Natural killer cell treated with Interleukin-12 subunit alpha and Interleukin-12 subunit beta and Interleukin-15 and Interleukin-18, amount 100 ng/mL, for 72 hours (primary cell): ENCODE data around the gene ATG10. TPM values are rescaled to one million over a fixed set of nuclear protein-coding genes. Genes with fewer than 3 reads are reported as not detected.

Experiments
- ATAC-seq, 2 donors: fragments of 150-1000 bp; cut with Tn5 transposase in 1 of 2; sonication (Bioruptor Pico), chemical (Tn5 transposase) in 1 of 2; 2 replicates each; pipeline ENCODE4 v1.10.0; 2021
- DNase-seq: peaks from one replicate; pipeline ENCODE4 v3.0.0; 2022; ENCODE audit warnings: low spot score
- H3K27ac Mint-ChIP-seq, 2 donors: 1 replicate in 1 of 2; 2 replicates in 1 of 2; pipeline ENCODE4 v1.8.0; 2022; ENCODE audit warnings: mixed read lengths in 2 of 2, mild to moderate bottlenecking in 1 of 2, moderate library complexity in 1 of 2
- H3K27me3 Mint-ChIP-seq, 2 donors: 1 replicate in 1 of 2; 2 replicates in 1 of 2; pipeline ENCODE4 v1.8.0; 2022; ENCODE audit warnings: mixed read lengths in 2 of 2
- H3K36me3 Mint-ChIP-seq: one replicate; pipeline ENCODE4 v1.8.0; 2022; ENCODE audit warnings: mixed read lengths
- H3K4me1 Mint-ChIP-seq, 2 donors: 1 replicate in 1 of 2; 2 replicates in 1 of 2; pipeline ENCODE4 v1.8.0; 2022; ENCODE audit warnings: low read depth in 2 of 2, mixed read lengths in 2 of 2, mild to moderate bottlenecking in 1 of 2
- H3K4me3 Mint-ChIP-seq: one replicate; pipeline ENCODE4 v1.8.0; 2022; ENCODE audit warnings: mixed read lengths
- H3K9me3 Mint-ChIP-seq: 2 replicates; pipeline ENCODE4 v1.8.0; 2022; ENCODE audit warnings: mixed read lengths
- total RNA-seq, 2 donors: library from RNA; stranded (reverse); gene quantifications; one replicate each; pipeline ENCODE4 v1.2.3, GENCODE V29; 2022

Gene ATG10
- total RNA-seq, 2 donors from 2014 or later: 9.6 to 11.1 TPM

GRCh38 chr5:82295144-82295543 lies 323.3 kb downstream of the ATG10 start:
- Mint-ChIP-seq H3K36me3 (no peaks in the 10 kb centered on the region), H3K9me3 (no peaks in the 10 kb centered on the region), H3K27me3 (no peaks in the 10 kb centered on the region), H3K4me3 (no peak overlapping the region), H3K4me1 (no peaks in the 10 kb centered on the region), H3K27ac (no peak overlapping the region)
- ATAC-seq (no peak), DNase-seq (no peak)

DNA sequence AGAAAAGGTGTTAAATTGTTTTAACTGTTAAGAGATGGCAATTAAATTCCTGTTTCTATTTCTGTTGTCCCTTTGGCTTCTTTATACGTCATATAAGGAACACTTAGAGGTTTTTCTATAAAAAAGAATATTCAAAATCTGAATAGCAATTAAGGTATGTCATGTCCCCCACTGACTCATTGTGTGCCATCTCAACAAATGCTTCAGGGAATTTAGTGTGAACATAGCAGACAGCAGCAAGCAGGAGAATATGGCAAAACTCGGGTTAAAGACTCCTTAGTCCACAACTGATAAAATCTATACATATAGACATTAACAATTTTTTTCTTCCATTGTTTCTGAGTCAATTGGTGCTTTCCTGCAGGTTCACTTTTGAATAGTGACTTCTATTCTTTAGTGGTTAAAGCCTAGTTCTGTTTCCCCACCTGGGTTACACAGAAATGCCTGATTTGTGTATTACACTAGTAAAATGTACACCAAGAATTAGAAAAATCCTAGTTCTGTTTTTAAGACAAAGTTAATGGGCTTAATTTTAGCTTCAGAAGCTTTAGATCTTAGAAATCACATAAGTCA lies 324.2 kb downstream of the ATG10 start:
- H3K27ac Mint-ChIP-seq: no peak overlapping the region
- H3K4me1 Mint-ChIP-seq: no peaks in the 10 kb centered on the region
- DNase-seq (no peak), ATAC-seq (no peak)
- no peaks in the 10 kb centered on the region for H3K27me3 Mint-ChIP-seq
- no peak overlapping the region for H3K4me3 Mint-ChIP-seq
- H3K36me3 Mint-ChIP-seq: no peaks in the 10 kb centered on the region
- H3K9me3 Mint-ChIP-seq: no peaks in the 10 kb centered on the region

DNA sequence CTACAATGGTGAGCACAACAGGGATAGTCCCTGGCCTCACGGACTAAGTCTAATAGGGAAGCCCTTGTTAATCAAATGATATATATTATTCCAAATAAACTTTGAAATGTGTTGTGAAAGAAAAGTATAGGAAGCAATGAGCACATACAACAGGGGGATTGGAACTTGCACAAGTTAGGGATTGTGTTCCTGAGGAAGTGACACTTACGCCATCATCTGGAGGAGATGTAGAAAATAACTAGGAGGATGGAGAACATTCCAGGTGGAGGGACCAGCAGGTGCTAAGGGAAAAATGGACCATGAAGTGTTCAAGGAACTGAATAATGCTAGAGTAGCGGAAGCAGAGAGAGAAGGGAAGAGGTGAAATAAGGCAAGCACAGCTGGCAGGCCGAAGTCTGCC lies 325.1 kb downstream of the ATG10 start:
- H3K4me3 Mint-ChIP-seq: no peak overlapping the region
- DNase-seq: no peak
- ATAC-seq: no peak
- no peaks in the 10 kb centered on the region for H3K27me3 Mint-ChIP-seq
- H3K9me3 Mint-ChIP-seq: no peaks in the 10 kb centered on the region
- no peaks in the 10 kb centered on the region for H3K36me3 Mint-ChIP-seq
- H3K4me1 Mint-ChIP-seq: no peaks in the 10 kb centered on the region
- no peak overlapping the region for H3K27ac Mint-ChIP-seq

GRCh38 chr5:82297711-82298110 lies 325.9 kb downstream of the ATG10 start:
- Mint-ChIP-seq H3K9me3 (no peaks in the 10 kb centered on the region), H3K27ac (no peak overlapping the region), H3K27me3 (no peaks in the 10 kb centered on the region), H3K4me1 (no peaks in the 10 kb centered on the region), H3K4me3 (no peak overlapping the region), H3K36me3 (no peaks in the 10 kb centered on the region)
- no peak for ATAC-seq
- no peak for DNase-seq

GRCh38 chr5:82298668-82299067 lies 326.8 kb downstream of the ATG10 start:
- Mint-ChIP-seq H3K4me3 (no peak overlapping the region), H3K27me3 (no peaks in the 10 kb centered on the region), H3K9me3 (no peaks in the 10 kb centered on the region), H3K36me3 (no peaks in the 10 kb centered on the region), H3K27ac (no peak overlapping the region), H3K4me1 (no peaks in the 10 kb centered on the region)
- DNase-seq: no peak
- no peak for ATAC-seq

GRCh38 chr5:82301190-82301589 lies 329.4 kb downstream of the ATG10 start:
- no peaks in the 10 kb centered on the region for H3K27me3 Mint-ChIP-seq
- H3K36me3 Mint-ChIP-seq: no peaks in the 10 kb centered on the region
- no peaks in the 10 kb centered on the region for H3K9me3 Mint-ChIP-seq
- no peaks in the 10 kb centered on the region for H3K4me1 Mint-ChIP-seq
- H3K27ac Mint-ChIP-seq: no peak overlapping the region
- DNase-seq (no peak), ATAC-seq (no peak)
- no peak overlapping the region for H3K4me3 Mint-ChIP-seq

Other genes with a start within 250 kb of the ATG10 start
- gene SSBP2, start 220.9 kb upstream of the ATG10 start, total RNA-seq: 10 to 100 TPM in 1 of 2 donors, 1 to 10 TPM in 1; 9.5 to 11.3 TPM